ENCODE measurements around the gene RARRES2.
"Not testable (repeated sequence)": the region's sequence is repeated elsewhere in the genome, so short reads cannot be mapped to it uniquely, and the experiment has no call there.

RARRES2 gene

GRCh38 chr7:150313367-150313809 lies 28.0 kb downstream of the RARRES2 start:
- TF ChIP-seq CTCF (conservative IDR thresholded peaks at IDR 0.05) = no peak
- no peak overlapping the region for H3K27ac ChIP-seq

DNA sequence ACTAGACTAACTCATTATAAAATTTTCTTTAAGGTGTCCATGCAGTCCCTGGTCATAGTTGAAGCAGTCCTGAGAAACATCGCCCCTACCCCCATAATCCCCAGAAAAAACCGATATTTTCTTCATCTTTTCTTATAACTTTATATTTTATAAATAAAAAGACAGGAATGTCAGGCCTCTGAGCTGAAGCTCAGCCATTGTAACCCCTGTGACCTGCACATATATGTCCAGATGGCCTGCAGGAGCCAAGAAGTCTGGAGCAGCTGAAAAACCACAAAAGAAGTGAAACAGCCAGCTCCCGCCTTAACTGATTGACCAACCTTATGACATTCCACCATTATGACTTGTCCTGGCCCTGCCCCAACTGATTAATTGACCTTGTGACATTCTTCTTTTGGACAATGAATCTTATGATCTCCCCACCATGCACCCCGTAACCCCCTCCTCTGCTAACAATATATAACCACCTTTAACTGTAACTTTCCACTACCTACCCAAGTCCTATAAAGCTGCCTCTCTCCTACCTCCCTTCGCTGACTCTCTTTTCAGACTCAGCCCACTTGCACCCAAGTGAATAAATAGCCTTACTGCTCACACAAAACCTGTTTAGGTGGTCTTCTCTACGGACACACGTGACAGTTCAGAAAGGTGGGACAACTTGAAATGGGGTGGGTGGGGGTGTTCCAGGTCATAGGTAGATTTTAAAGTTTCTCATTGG lies 28.6 kb downstream of the RARRES2 start:
- not testable (repeated sequence) for H3K27ac ChIP-seq

GRCh38 chr7:150311711-150312110 lies 29.7 kb downstream of the RARRES2 start:
- no peak overlapping the region for H3K27ac ChIP-seq
- no peak for TF ChIP-seq CTCF (conservative IDR thresholded peaks at IDR 0.05)

DNA sequence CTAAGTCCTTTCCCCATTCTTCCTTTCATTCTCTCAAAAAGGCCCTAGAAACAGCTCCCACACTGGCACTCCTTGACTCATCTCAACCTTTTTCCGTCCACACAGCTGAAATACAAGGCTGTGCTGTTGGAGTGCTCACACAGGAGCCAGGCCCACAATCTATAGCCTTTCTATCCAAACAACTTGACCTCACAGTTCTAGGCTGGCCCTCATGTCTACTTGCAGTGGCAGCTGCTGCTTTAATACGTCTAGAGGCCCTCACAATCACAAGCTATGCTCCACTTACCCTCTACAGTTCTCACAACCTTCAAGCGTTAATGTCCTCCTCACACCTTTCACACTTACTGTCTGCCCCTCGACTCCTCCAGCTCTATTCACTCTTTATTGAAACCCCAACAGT lies 30.3 kb downstream of the RARRES2 start:
- no peak for TF ChIP-seq CTCF (conservative IDR thresholded peaks at IDR 0.05)

GRCh38 chr7:150308575-150308974 lies 32.9 kb downstream of the RARRES2 start:
- H3K27ac ChIP-seq = no peak overlapping the region
- no peak for TF ChIP-seq CTCF (conservative IDR thresholded peaks at IDR 0.05)

More for the DNA sequence above, 30.3 kb downstream of the RARRES2 start:
- no peak overlapping the region for H3K27ac ChIP-seq

DNA sequence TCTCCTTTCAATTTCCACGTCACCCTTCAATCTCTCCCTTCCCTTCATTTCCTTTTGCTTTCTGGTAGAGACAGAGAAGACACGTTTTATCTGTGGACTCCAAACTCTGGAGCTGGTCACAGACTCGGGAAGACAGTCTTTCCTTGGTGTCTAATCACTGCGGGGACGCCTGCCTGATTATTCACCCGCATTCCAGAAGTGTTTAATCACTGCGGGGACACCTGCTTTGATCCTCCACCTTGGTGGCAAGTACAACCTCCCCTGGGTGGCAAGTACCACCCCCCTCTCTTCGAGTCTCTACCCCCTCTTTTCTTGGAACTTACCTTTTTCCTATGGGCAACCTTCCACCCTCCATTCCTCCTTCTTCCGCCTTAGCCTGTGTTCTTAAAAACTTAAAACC lies 33.5 kb downstream of the RARRES2 start:
- H3K27ac ChIP-seq = peak overlapping the region; percentile 74
- no peak for TF ChIP-seq CTCF (conservative IDR thresholded peaks at IDR 0.05)

DNA sequence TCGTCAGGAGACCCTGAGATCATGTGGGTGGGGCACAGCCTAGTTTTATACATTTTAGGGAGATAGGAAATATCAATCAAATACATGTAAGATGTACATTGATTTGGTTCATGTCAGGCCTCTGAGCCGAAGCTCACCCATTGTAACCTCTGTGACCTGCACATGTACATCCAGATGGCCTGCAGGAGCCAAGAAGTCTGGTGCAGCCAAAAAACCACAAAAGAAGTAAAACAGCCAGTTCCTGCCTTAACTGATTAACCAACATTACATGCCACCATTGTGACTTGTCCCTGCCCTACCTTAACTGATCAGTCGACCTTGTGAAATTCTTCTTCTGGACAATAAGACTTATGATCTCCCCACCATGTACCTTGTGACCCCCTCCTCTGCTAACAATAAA lies 34.3 kb downstream of the RARRES2 start:
- no peak for TF ChIP-seq CTCF (conservative IDR thresholded peaks at IDR 0.05)
- H3K27ac ChIP-seq = peak overlapping the region; percentile 74

DNA sequence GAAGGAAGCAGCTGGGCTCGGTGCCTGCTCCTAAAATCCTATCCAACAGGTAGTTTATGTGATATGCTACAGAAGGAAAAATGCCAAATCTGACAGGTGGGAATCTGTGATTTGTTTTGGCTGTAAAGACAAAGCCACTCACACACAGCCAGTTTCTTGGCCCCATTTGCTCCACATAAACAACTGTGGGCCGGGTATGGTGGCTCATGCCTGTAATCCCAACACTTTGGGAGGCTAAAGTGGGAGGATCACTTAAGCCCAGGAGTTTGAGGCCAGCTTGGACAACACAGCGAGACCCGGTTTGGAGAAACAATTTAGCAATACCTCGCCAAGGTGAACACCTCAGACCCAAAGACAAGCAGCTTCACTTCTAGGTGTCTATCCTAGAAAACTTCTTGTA lies 35.1 kb downstream of the RARRES2 start:
- H3K27ac ChIP-seq = peak overlapping the region; percentile 74

GRCh38 chr7:150305903-150306284 lies 35.5 kb downstream of the RARRES2 start:
- peak overlapping the region; percentile 74; the same call in 1 of the 2 replicates for H3K27ac ChIP-seq

- H3K27ac ChIP-seq = not testable (repeated sequence)
These were observed 36.0 kb downstream of the RARRES2 start for GRCh38 chr7:150305259-150305902.

GRCh38 chr7:150304499-150305258 lies 36.8 kb downstream of the RARRES2 start:
- H3K27ac ChIP-seq = not testable (repeated sequence)

DNA sequence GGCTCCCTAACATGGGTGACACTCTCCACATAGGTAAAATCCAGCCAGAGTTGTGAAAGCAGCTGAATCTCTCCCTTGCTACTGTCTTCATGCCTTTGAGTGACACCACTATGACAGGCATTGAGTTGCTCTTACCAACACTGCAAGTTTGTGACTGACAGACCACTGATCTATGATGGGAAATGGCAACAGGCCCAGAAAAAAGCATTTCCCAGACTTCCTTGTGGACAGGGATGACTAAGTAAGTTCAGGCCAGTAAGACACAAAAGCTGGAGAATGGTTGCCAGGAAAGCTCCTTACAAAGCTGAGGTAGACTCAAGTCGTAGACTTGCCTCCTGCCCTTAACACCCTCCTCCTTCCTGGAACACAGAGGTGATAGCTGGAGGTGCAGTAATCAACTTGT lies 38.5 kb downstream of the RARRES2 start:
- not testable (repeated sequence) for H3K27ac ChIP-seq

- not testable (repeated sequence) for H3K27ac ChIP-seq
These were observed 43.5 kb downstream of the RARRES2 start for GRCh38 chr7:150297978-150298377.
